COLO668 (cell line): Measurements from ENCODE around the gene ANO3.
"Not testable (repeated sequence)": the region's sequence is repeated elsewhere in the genome, so short reads cannot be mapped to it uniquely, and the experiment has no call there.

ENCODE experiments used
- DNase-seq: peaks from one replicate; lab custom pipeline; 2025; ENCODE audit not compliant: unreplicated experiment; lab: John Stamatoyannopoulos, UW

ANO3 gene

GRCh38 chr11:26618441-26618840, 286.5 kb downstream of the ANO3 start:
- DNase-seq: no peak

DNA sequence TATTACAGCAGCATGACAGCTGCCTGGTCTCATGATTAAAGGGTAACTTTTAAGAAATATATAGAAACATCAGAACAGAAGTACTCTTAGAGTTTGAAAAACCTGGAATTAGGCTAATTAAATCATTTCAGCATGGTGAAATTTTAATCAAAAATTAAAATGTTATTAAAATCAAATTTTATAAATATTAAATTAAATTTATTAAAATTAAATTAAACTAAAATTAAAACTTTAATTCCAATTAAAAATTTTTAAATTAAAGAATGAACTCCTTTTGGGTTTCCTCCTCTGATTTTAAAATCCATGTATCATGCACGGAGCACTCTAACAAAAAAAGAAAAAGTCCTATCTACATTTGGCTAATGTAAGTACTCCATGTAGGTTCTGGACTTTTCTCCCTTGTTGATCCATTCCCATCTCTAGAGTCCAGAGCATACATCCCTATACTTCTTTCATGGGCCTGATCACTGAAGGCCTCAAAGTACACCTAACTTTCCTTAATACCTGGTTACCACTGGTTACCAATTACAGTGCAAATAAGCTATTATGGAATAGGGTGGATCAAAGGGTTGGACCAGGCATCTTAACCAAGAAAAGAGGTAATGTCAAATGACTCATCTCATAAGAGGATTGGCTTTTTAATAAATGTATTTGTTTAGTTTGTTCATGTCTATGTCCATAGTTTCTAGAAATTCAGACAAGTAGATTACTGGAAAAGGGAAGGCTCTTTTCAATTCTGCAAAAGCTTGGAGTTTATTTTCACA, 288.5 kb downstream of the ANO3 start:
- no peak for DNase-seq

- no peak for DNase-seq
Observed at GRCh38 chr11:26621132-26621531, 289.2 kb downstream of the ANO3 start.

DNA sequence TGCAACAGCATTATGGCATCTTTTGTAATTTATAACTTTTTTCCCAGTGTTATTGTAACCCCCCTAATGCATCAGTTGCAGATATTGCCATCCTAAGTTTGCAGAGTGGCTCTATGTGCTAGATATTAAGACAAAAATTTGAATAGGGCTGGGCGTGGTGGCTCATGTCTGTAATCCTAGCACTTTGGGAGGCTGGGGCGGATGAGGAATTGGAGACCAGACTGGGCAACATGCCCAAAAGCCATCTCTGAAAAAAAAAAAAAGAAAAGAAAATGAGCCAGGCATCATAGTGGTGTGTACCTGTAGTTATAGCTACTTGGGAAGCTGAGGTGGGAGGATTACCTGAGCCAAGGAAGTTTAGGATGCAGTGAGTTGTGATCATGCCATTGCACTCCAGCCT, 290.3 kb downstream of the ANO3 start:
- DNase-seq: no peak

GRCh38 chr11:26623076-26623659, 291.2 kb downstream of the ANO3 start:
- DNase-seq: no peak

DNA sequence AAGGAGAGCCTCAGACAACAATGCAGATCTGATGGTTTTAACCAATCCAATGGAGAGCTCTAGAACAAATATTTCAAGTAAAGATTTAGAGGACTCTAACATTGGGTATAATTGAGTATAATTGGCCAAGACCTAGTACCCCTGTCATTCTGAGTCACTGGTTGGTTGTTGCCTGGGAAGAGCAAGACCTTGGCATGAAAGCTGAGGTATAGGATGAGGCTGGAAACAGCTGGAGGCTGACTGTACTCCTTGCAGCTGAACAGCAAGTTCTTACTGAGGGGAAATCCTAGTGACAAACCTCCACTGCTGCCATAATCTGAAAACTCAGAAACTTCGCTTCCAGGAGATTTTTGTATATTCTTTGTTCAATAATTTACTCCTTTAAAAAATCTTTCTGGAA, 294.4 kb downstream of the ANO3 start:
- no peak for DNase-seq

DNA sequence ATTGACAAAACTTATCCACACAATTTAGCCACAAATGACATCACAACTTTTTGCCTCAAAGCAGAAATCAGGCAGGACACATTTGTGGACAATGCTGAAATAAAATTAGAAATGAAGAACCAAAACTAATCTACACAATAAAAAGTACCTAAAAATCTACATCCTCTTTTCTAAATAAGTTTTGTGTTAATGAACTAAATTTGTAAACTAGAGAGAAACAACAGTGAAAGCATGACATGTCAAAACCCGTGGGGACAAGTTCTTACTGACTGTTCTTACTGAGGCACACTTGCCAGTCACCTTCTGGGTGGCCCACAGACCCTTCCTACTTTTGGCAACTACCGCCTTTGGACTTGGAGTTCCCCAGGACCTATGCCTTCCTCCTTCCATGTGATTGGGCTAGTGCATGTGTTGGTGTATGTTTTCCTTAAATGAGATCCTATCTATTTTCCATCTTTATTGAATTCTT, 300.8 kb downstream of the ANO3 start:
- no peak for DNase-seq

DNA sequence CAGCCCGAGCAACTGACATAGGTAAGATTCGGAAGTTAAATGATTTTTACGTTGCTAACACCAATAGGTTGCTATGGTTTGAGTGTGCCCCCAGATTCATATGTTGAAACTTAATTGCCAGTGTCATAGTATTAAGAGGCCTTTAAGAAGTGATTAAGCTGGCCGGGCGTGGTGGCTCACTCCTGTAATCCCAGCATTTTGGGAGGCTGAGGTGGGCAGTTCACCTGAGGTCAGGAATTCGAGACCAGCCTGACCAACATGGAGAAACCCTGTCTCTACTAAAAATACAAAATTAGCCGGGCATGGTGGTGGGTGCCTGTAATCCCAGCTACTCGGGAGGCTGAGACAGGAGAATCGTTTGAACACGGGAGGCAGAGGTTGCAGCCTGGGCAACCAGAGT, 311.4 kb downstream of the ANO3 start:
- DNase-seq: not testable (repeated sequence)

DNA sequence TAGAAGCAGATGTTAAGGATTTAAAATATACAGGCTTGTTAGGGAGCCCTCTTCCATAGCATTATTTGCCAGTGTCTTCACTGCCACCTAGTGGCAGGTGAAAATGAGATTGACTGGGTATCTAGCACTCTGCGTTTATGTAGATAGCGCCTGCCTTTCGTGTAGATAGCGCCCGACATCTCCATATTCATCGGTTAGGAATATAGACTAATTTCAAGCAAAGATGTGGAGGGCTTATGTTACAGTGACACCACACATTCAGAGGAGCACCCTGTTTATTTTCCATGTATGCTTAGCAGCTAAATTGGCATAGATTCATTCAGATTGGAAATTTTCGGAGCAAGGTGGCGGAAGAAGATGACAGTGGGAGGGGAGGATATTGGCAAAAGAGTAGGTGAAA, 318.0 kb downstream of the ANO3 start:
- DNase-seq: peak; percentile 71

GRCh38 chr11:26651916-26652315, 320.0 kb downstream of the ANO3 start:
- DNase-seq: no peak

- no peak for DNase-seq
Observed at GRCh38 chr11:26655287-26655686, 323.4 kb downstream of the ANO3 start.

DNA sequence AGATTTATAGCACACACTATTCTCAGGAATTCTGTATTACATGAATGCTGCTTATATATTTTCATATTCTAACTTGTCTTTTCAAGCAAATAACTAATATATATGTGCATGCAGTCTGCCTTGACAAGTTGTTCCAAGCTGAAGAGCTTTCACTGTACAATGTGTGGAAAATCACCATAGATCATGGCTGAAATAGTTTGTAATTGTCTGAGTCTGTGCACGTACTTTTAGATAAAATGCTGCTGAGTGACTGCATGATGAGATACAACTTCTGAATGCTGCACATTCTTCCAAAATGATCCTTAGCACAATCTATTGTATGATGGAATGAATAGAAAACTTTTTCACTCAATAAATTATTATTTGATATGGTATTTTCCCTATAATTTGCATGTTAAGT, 331.0 kb downstream of the ANO3 start:
- no peak for DNase-seq

DNA sequence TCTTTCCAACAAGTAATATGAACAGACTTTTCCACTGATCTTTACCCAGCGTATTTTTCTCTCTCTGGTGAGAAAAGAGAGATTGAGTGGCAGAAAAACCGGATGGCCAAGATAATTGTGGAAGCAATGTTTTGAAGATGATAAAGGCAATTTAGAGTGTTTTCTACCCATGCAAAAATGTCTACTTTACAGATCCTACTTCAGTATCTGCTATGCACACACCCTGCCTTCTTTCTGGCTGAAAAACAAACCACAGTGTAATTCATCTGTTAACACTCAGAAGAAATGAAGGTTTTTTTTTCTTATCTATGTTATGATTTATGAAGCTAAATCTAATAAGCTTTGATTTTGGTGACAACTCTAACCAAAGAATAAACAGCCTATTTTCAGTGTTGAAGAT, 333.1 kb downstream of the ANO3 start:
- no peak for DNase-seq

GRCh38 chr11:26665946-26666345, 334.0 kb downstream of the ANO3 start:
- DNase-seq: no peak

DNA sequence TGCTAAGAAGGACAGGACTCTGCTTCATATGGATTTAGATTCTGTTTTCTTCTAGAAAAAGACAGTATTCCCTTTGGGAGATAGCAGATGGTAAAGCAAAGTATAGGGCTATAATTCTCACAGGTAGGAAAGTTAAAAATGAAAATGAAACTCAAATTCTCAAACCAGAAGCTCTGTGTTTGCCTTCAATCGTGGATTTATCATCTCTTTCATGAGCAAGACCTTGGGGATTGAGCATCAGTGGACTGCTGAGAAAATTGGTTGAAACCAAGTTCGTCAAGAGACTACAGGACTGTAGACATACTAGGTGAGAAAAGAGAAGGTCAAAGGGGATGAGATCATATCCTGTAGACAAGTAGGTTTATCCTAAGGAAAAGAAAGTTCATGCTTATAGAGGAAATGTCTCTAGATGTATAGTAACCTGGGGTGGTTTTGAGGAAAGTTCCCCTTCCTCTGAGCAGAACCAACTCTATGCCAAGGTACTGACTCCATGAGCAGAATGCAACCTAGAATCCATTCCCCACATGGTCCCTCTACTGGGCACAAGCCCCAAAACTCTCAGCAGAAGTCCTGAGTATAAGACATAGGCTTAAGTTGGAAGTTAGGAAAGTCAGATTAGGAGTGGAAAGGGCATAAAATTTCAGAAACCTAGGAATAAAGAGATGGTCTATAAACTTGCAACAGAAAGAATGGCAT, 343.5 kb downstream of the ANO3 start:
- no peak for DNase-seq

DNA sequence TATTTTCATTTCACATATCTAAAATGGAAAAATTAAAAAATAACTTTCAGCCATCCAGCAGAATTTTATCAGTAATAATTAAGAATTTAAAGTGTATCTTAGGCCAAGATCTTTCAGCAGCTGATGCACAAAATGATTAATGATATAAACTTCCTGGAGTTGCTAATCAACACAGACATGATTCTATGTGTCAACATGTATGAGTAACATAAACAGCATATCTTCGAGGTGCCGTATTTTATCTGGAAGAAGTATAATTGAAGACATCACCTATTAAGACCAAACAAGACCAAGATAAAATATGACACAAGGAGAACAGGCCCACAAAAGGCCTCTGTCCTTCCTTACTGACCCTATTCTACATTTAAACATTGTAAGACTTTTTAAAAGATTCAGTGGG, 344.7 kb downstream of the ANO3 start:
- no peak for DNase-seq

DNA sequence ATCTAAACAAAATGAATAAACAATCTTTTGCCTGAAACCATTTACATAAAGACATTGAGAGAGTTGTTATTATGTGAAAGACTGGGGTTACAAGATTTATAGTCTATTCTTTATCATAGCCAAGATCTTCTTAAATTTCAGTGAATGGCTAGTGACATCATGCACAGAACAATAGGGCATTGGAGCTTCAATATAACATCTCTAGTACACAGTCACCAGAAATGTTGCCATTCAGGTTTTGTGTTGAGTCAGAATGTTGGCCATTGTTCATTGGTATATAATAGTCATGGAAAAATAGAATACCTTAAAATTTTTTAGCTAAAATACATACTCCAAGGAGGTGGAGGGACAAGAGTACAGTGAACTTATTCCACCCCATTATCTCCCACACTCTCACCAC, 345.6 kb downstream of the ANO3 start:
- no peak for DNase-seq

GRCh38 chr11:26687351-26687750, 355.4 kb downstream of the ANO3 start:
- no peak for DNase-seq

DNA sequence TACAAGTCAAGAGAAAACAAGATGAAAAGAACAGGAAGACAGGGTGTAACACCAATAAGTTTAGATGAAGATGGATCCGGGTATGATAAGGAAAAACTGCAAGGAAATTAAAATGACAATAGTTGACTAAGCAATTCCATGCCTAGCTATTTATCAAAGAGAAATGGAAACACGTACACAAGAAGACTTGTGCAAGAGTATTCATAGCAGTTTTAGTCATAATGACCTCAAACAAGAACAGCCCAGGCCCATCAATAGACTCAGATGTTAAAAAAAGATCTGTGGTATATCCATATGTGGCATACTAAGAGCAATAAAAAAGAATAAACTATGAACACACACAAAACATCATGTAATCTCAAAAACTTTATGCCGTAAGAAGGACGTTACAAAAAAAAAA, 356.8 kb downstream of the ANO3 start:
- no peak for DNase-seq

GRCh38 chr11:26696330-26696729, 364.4 kb downstream of the ANO3 start:
- DNase-seq: peak; percentile 16

GRCh38 chr11:26698224-26698623, 366.3 kb downstream of the ANO3 start:
- no peak for DNase-seq

- DNase-seq: no peak
Observed at GRCh38 chr11:26700574-26701235, 368.8 kb downstream of the ANO3 start.
